ENCODE measurements around the gene EXOC7. TPM values are rescaled to one million over a fixed set of nuclear protein-coding genes. Genes with fewer than 3 reads are reported as not detected.

The EXOC7 gene
- total RNA-seq, 1 donor from 2014 or later: 145 TPM

DNA sequence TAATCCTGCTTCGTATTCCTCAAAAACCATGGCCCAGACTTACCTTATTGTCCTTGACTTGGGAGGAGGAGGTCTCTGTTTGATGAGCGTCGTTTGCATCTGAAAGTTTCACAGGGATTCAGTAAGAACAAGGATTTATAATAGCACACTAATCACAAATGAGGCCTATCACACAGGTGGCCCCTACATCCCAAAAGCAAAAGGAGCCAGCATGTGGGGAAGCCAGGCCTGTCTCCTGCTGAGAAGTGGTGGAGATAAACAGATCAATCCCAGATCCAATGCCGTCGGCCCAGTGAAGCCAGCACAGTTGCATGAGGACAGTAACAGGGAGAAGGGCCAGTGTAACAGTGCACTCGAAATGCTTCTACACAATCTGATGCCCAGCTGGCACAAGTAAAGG, 63.2 kb downstream of the EXOC7 start:
- no peak overlapping the region for H2AFZ ChIP-seq (ENCODE audit: low read depth, low read length)
- H3K4me3 Mint-ChIP-seq (ENCODE audit: unreplicated experiment): no peak overlapping the region
- peaks cover 54% of the 10 kb centered on the region for H4K20me1 ChIP-seq (ENCODE audit: insufficient read depth, low read length)
- H3K4me2 ChIP-seq (ENCODE audit: low read length): no peak overlapping the region
- peaks cover 70% of the 10 kb centered on the region for H3K36me3 ChIP-seq (ENCODE audit: insufficient read depth, low read length)
- H3K27me3 ChIP-seq (ENCODE audit: insufficient read depth, low read length): no peaks in the 10 kb centered on the region
- FAIRE-seq (no peak), DNase-seq (ENCODE audit: low read depth) (no peak)
- H3K27ac Mint-ChIP-seq (ENCODE audit: unreplicated experiment): no peak overlapping the region
- H3K4me1 ChIP-seq (ENCODE audit: insufficient read depth, low read length): no peaks in the 10 kb centered on the region
- H3K27ac ChIP-seq (ENCODE audit: low read depth, low read length): no peak overlapping the region
- no peaks in the 10 kb centered on the region for H3K27me3 Mint-ChIP-seq (ENCODE audit: low read depth, unreplicated experiment)
- H3K9me3 Mint-ChIP-seq (ENCODE audit: unreplicated experiment): no peaks in the 10 kb centered on the region
- H3K4me3 ChIP-seq (ENCODE audit: insufficient read depth, low read depth, low read length): no peak overlapping the region
- TF ChIP-seq EZH2 (IDR thresholded peaks at IDR 0.05; ENCODE audit: insufficient read depth, low read length): no peak
- TF ChIP-seq, protein P1, sequence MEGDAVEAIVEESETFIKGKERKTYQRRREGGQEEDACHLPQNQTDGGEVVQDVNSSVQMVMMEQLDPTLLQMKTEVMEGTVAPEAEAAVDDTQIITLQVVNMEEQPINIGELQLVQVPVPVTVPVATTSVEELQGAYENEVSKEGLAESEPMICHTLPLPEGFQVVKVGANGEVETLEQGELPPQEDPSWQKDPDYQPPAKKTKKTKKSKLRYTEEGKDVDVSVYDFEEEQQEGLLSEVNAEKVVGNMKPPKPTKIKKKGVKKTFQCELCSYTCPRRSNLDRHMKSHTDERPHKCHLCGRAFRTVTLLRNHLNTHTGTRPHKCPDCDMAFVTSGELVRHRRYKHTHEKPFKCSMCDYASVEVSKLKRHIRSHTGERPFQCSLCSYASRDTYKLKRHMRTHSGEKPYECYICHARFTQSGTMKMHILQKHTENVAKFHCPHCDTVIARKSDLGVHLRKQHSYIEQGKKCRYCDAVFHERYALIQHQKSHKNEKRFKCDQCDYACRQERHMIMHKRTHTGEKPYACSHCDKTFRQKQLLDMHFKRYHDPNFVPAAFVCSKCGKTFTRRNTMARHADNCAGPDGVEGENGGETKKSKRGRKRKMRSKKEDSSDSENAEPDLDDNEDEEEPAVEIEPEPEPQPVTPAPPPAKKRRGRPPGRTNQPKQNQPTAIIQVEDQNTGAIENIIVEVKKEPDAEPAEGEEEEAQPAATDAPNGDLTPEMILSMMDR (IDR thresholded peaks at IDR 0.05; ENCODE audit: insufficient read depth, low read depth, low read length): no peak
- no peaks in the 10 kb centered on the region for H3K9me3 ChIP-seq (ENCODE audit: insufficient read depth, low read depth, low read length)
- H3K36me3 Mint-ChIP-seq (ENCODE audit: low read depth, unreplicated experiment): peaks cover 45% of the 10 kb centered on the region
- H3K79me2 ChIP-seq (ENCODE audit: insufficient read depth, low read length): no peaks in the 10 kb centered on the region
- no peaks in the 10 kb centered on the region for H3K4me1 Mint-ChIP-seq (ENCODE audit: low read depth, unreplicated experiment)
- H3K9ac ChIP-seq (ENCODE audit: low read length): no peak overlapping the region

DNA sequence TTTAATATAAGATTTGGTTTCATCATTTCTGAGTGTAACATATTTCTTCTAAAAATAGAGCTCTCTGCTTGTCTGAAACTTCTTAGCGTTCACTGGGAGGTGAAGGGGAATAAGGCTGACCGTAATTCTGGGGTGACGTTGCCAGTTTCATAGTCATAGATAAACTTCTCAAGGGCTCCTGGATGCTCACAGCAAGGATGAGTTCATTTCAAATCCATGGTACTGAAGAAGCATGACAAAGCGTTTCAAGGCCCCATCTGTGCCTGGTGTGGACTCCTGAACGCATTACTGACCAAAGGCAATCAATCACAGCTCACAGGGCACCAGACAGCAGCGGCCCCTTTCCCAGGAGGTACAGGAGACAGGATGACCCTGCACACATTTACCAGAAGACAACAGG, 64.5 kb downstream of the EXOC7 start:
- no peak for FAIRE-seq
- H3K4me1 Mint-ChIP-seq (ENCODE audit: low read depth, unreplicated experiment): no peaks in the 10 kb centered on the region
- peaks cover 59% of the 10 kb centered on the region for H3K36me3 ChIP-seq (ENCODE audit: insufficient read depth, low read length)

DNA sequence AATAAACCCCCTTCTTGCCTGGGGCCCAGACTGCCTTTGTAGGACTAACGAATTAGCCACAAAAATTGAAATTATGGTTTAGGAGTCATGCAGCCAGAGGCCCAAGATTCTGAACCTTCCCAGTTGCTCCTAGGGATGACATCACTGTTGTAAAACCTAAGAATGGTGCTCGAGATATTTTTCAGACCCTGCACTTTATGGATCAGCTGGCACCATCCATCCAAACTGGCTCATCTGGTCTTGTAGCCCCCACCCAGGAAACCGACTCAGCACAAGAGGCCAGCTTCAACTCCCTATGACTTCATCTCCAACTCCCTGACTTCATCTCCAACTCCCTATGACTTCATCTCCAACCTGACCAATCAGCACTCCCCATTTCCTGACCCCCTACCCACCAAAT, 65.5 kb downstream of the EXOC7 start:
- Histone ChIP-seq H3K27ac (ENCODE audit: low read depth, low read length) (no peak overlapping the region), H3K9ac (ENCODE audit: low read length) (no peak overlapping the region), H3K4me1 (ENCODE audit: insufficient read depth, low read length) (no peaks in the 10 kb centered on the region), H2AFZ (ENCODE audit: low read depth, low read length) (no peak overlapping the region), H4K20me1 (ENCODE audit: insufficient read depth, low read length) (peaks cover 39% of the 10 kb centered on the region), H3K4me3 (ENCODE audit: insufficient read depth, low read depth, low read length) (no peak overlapping the region), H3K36me3 (ENCODE audit: insufficient read depth, low read length) (peaks cover 49% of the 10 kb centered on the region), H3K79me2 (ENCODE audit: insufficient read depth, low read length) (no peaks in the 10 kb centered on the region), H3K27me3 (ENCODE audit: insufficient read depth, low read length) (no peaks in the 10 kb centered on the region), H3K4me2 (ENCODE audit: low read length) (no peak overlapping the region), H3K9me3 (ENCODE audit: insufficient read depth, low read depth, low read length) (no peaks in the 10 kb centered on the region)
- Mint-ChIP-seq H3K27me3 (ENCODE audit: low read depth, unreplicated experiment) (no peaks in the 10 kb centered on the region), H3K27ac (ENCODE audit: unreplicated experiment) (peak overlapping the region; percentile 67), H3K4me3 (ENCODE audit: unreplicated experiment) (no peak overlapping the region), H3K4me1 (ENCODE audit: low read depth, unreplicated experiment) (no peaks in the 10 kb centered on the region), H3K36me3 (ENCODE audit: low read depth, unreplicated experiment) (peaks cover 32% of the 10 kb centered on the region), H3K9me3 (ENCODE audit: unreplicated experiment) (no peaks in the 10 kb centered on the region)
- TF ChIP-seq EZH2 (IDR thresholded peaks at IDR 0.05; ENCODE audit: insufficient read depth, low read length): no peak
- TF ChIP-seq, protein P1 (IDR thresholded peaks at IDR 0.05; ENCODE audit: insufficient read depth, low read depth, low read length): no peak
- no peak for DNase-seq (ENCODE audit: low read depth)
- no peak for FAIRE-seq

More for the DNA sequence above, 64.5 kb downstream of the EXOC7 start:
- Mint-ChIP-seq H3K4me3 (ENCODE audit: unreplicated experiment) (no peak overlapping the region), H3K27ac (ENCODE audit: unreplicated experiment) (no peak overlapping the region), H3K27me3 (ENCODE audit: low read depth, unreplicated experiment) (no peaks in the 10 kb centered on the region), H3K9me3 (ENCODE audit: unreplicated experiment) (no peaks in the 10 kb centered on the region), H3K36me3 (ENCODE audit: low read depth, unreplicated experiment) (peaks cover 38% of the 10 kb centered on the region)
- Histone ChIP-seq H3K27me3 (ENCODE audit: insufficient read depth, low read length) (no peaks in the 10 kb centered on the region), H3K4me3 (ENCODE audit: insufficient read depth, low read depth, low read length) (no peak overlapping the region), H4K20me1 (ENCODE audit: insufficient read depth, low read length) (peaks cover 47% of the 10 kb centered on the region), H3K4me1 (ENCODE audit: insufficient read depth, low read length) (no peaks in the 10 kb centered on the region), H3K4me2 (ENCODE audit: low read length) (no peak overlapping the region), H3K9ac (ENCODE audit: low read length) (no peak overlapping the region), H3K79me2 (ENCODE audit: insufficient read depth, low read length) (no peaks in the 10 kb centered on the region), H2AFZ (ENCODE audit: low read depth, low read length) (no peak overlapping the region), H3K9me3 (ENCODE audit: insufficient read depth, low read depth, low read length) (no peaks in the 10 kb centered on the region), H3K27ac (ENCODE audit: low read depth, low read length) (no peak overlapping the region)
- DNase-seq (ENCODE audit: low read depth): peak; percentile 23
- TF ChIP-seq, protein P1 (IDR thresholded peaks at IDR 0.05; ENCODE audit: insufficient read depth, low read depth, low read length): no peak
- TF ChIP-seq EZH2 (IDR thresholded peaks at IDR 0.05; ENCODE audit: insufficient read depth, low read length): no peak
